GM23338 (cell line): ENCODE data around the gene TTLL3. TPM values are rescaled to one million over a fixed set of nuclear protein-coding genes. Genes with fewer than 3 reads are reported as not detected.

Source experiments
- ATAC-seq: fragments of 200-7000 bp; cut with Tn5 transposase; 3 replicates; pipeline ENCODE4 v1.9.1; 2020
- DNase-seq: peaks from one replicate; pipeline ENCODE4 v3.0.0-alpha.2; 2015; ENCODE audit warnings: low spot score
- H2AFZ ChIP-seq: fragments of 200-600 bp; sonication (generic); 2 replicates; pipeline ENCODE4 v1.8.0; 2016; ENCODE audit warnings: antibody characterized with exemption, mild to moderate bottlenecking, moderate library complexity
- H3F3A ChIP-seq: fragments of 200-600 bp; sonication (generic); replicated peaks from 2 replicates; pipeline ENCODE4 v1.8.0; 2017; ENCODE audit warnings: antibody characterized with exemption, mixed run types, low read depth
- H3K27ac ChIP-seq: fragments of 200-600 bp; sonication (generic); 2 replicates; pipeline ENCODE4 v1.6.1; 2016; ENCODE audit warnings: low read depth
- H3K27me3 ChIP-seq: fragments of 200-600 bp; sonication (generic); 2 replicates; pipeline ENCODE4 v1.8.0; 2016; ENCODE audit warnings: mild to moderate bottlenecking, mixed run types, moderate library complexity; ENCODE audit not compliant: insufficient read depth
- H3K36me3 ChIP-seq: fragments of 200-600 bp; sonication (generic); 2 replicates; pipeline ENCODE4 v1.8.0; 2016; ENCODE audit warnings: mild to moderate bottlenecking; ENCODE audit not compliant: insufficient read depth
- H3K4me1 ChIP-seq: fragments of 200-600 bp; sonication (generic); 2 replicates; pipeline ENCODE4 v1.8.0; 2016; ENCODE audit warnings: mild to moderate bottlenecking, moderate library complexity; ENCODE audit not compliant: insufficient read depth
- H3K4me2 ChIP-seq: fragments of 200-600 bp; sonication (generic); 2 replicates; pipeline ENCODE4 v1.7.1; 2017; ENCODE audit warnings: mixed run types
- H3K4me3 ChIP-seq: fragments of 200-600 bp; sonication (generic); 2 replicates; pipeline ENCODE4 v1.6.1; 2016; ENCODE audit warnings: mixed run types
- H3K79me2 ChIP-seq: fragments of 200-600 bp; sonication (generic); replicated peaks from 2 replicates; pipeline ENCODE4 v1.8.0; 2017; ENCODE audit warnings: mild to moderate bottlenecking; ENCODE audit not compliant: insufficient read depth
- H3K9me2 ChIP-seq: fragments of 200-600 bp; sonication (generic); 2 replicates; pipeline ENCODE4 v1.8.0; 2017; ENCODE audit not compliant: insufficient read depth
- H4K20me1 ChIP-seq: fragments of 200-600 bp; sonication (generic); replicated peaks from 2 replicates; pipeline ENCODE4 v1.8.0; 2017; ENCODE audit warnings: mild to moderate bottlenecking; ENCODE audit not compliant: insufficient read depth
- H3K27ac Mint-ChIP-seq: 2 replicates; pipeline ENCODE4 v1.8.0; 2020; ENCODE audit warnings: inconsistent platforms, mild to moderate bottlenecking, moderate library complexity, mixed read lengths
- H3K27me3 Mint-ChIP-seq: 3 replicates; pipeline ENCODE4 v1.8.0; 2022; ENCODE audit warnings: low read depth, mild to moderate bottlenecking, moderate library complexity, mixed read lengths, inconsistent platforms; ENCODE audit not compliant: insufficient read depth, poor library complexity
- H3K36me3 Mint-ChIP-seq: 3 replicates; pipeline ENCODE4 v1.8.0; 2021; ENCODE audit warnings: low read depth, mild to moderate bottlenecking, inconsistent platforms, moderate library complexity, mixed read lengths
- H3K4me1 Mint-ChIP-seq: 3 replicates; pipeline ENCODE4 v1.8.0; 2020; ENCODE audit warnings: mild to moderate bottlenecking, inconsistent platforms, mixed read lengths
- H3K4me3 Mint-ChIP-seq: 3 replicates; pipeline ENCODE4 v1.8.0; 2021; ENCODE audit warnings: moderate library complexity, mild to moderate bottlenecking, inconsistent platforms, mixed read lengths
- H3K9me3 Mint-ChIP-seq: 3 replicates; pipeline ENCODE4 v1.8.0; 2020; ENCODE audit warnings: moderate library complexity, mild to moderate bottlenecking, inconsistent platforms, mixed read lengths
- CREB1 ChIP-seq: fragments of 250-450 bp; sonication (Bioruptor Pico); IDR thresholded peaks from 2 replicates; pipeline ENCODE4 v1.5.0; 2020; ENCODE audit warnings: low read depth, mild to moderate bottlenecking, moderate library complexity
- EZH2 ChIP-seq: fragments of 200-600 bp; sonication (generic); IDR thresholded peaks from one replicate; pipeline ENCODE4 v1.8.0; 2017; ENCODE audit warnings: antibody characterized with exemption, mild to moderate bottlenecking, low read depth; ENCODE audit not compliant: unreplicated experiment
- EZH2phosphoT487 ChIP-seq: fragments of 200-600 bp; sonication (generic); IDR thresholded peaks from one replicate; pipeline ENCODE4 v1.8.1; 2018; ENCODE audit warnings: antibody characterized with exemption; ENCODE audit not compliant: unreplicated experiment
- JUNB ChIP-seq: IDR thresholded peaks from one replicate; pipeline ENCODE4 v1.6.1; 2016; ENCODE audit warnings: antibody characterized with exemption; ENCODE audit not compliant: unreplicated experiment
- NANOG ChIP-seq: IDR thresholded peaks from 2 replicates; pipeline ENCODE4 v1.6.1; 2016; ENCODE audit warnings: antibody characterized with exemption, borderline replicate concordance
- STAT1 ChIP-seq: IDR thresholded peaks from one replicate; pipeline ENCODE4 v1.6.1; 2016; ENCODE audit warnings: antibody characterized with exemption; ENCODE audit not compliant: unreplicated experiment
- ZNF331 ChIP-seq: fragments of 250-450 bp; sonication (Bioruptor Pico); IDR thresholded peaks from 2 replicates; pipeline ENCODE4 v1.5.0; 2020; ENCODE audit warnings: low read depth, mild to moderate bottlenecking, moderate library complexity
- polyA plus RNA-seq: library from polyadenylated mRNA; unstranded; fragments of >200 nt; fragmentation: Nextera tagmentation; extraction: Ambion mirVana; gene quantifications from 2 replicates; pipeline ENCODE4 v1.2.1, GENCODE V29; 2016
- total RNA-seq: library from RNA; depleted of rRNA; stranded (reverse); fragments of >200 nt; shearing (Covaris generic); gene quantifications from 2 replicates; pipeline ENCODE4 v1.2.3, GENCODE V29; 2014
- TF ChIP-seq, protein P1 (sequence below): IDR thresholded peaks from one replicate; pipeline ENCODE4 v1.6.1; 2018; ENCODE audit warnings: antibody characterized with exemption; ENCODE audit not compliant: unreplicated experiment
- TF ChIP-seq, protein P2 (sequence below): IDR thresholded peaks from 2 replicates; pipeline ENCODE4 v1.6.1; 2016; ENCODE audit warnings: antibody characterized with exemption
- TF ChIP-seq, protein P3 (sequence below): fragments of 250-450 bp; sonication (Bioruptor Pico); IDR thresholded peaks from 2 replicates; pipeline ENCODE4 v1.5.0; 2020; ENCODE audit warnings: mild to moderate bottlenecking, moderate library complexity

TTLL3 gene
- total and polyA plus RNA-seq, 2 experiments from 2014 or later = 3.7 to 5.3 TPM

DNA sequence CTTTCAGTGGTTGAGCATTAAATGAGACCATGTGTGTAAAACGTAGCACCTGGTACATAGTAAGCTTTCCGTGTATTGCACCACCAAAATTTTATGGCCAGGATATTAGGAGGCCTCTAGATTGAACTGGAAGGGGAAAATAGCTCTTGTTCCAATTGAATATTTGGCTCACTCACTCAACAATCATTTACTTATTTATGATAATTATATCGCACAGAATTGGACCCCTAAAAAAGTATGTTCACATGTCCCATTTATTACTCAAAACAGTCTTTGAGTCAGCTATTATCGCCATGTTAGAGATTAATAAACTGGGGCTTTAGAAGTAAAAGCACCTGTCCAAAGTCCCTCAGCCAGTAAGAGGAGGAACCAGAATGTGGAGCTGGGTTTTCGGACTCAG, 5.1 kb upstream of the TTLL3 start:
- Histone ChIP-seq H3K27me3 (no peaks in the 10 kb centered on the region), H3K9me2 (no peaks in the 10 kb centered on the region), H3K4me2 (no peak overlapping the region), H3K4me1 (0 out of 2 replicates have a peak, but pooled peaks cover 7% of the 10 kb centered on the region), H3K36me3 (peaks cover 48% of the 10 kb centered on the region), H3K79me2 (no peaks in the 10 kb centered on the region), H2AFZ (no peak overlapping the region), H3F3A (peaks cover 28% of the 10 kb centered on the region), H4K20me1 (peaks cover 28% of the 10 kb centered on the region), H3K4me3 (no peak overlapping the region), H3K27ac (no peak overlapping the region)
- Mint-ChIP-seq H3K4me1 (peaks cover 12% of the 10 kb centered on the region), H3K36me3 (peaks cover 70% of the 10 kb centered on the region), H3K9me3 (no peaks in the 10 kb centered on the region), H3K27ac (no peak overlapping the region), H3K27me3 (peaks cover 5% of the 10 kb centered on the region), H3K4me3 (no peak overlapping the region)
- TF ChIP-seq, protein P1, sequence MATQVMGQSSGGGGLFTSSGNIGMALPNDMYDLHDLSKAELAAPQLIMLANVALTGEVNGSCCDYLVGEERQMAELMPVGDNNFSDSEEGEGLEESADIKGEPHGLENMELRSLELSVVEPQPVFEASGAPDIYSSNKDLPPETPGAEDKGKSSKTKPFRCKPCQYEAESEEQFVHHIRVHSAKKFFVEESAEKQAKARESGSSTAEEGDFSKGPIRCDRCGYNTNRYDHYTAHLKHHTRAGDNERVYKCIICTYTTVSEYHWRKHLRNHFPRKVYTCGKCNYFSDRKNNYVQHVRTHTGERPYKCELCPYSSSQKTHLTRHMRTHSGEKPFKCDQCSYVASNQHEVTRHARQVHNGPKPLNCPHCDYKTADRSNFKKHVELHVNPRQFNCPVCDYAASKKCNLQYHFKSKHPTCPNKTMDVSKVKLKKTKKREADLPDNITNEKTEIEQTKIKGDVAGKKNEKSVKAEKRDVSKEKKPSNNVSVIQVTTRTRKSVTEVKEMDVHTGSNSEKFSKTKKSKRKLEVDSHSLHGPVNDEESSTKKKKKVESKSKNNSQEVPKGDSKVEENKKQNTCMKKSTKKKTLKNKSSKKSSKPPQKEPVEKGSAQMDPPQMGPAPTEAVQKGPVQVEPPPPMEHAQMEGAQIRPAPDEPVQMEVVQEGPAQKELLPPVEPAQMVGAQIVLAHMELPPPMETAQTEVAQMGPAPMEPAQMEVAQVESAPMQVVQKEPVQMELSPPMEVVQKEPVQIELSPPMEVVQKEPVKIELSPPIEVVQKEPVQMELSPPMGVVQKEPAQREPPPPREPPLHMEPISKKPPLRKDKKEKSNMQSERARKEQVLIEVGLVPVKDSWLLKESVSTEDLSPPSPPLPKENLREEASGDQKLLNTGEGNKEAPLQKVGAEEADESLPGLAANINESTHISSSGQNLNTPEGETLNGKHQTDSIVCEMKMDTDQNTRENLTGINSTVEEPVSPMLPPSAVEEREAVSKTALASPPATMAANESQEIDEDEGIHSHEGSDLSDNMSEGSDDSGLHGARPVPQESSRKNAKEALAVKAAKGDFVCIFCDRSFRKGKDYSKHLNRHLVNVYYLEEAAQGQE = no peak
- no peak for TF ChIP-seq STAT1
- no peak for TF ChIP-seq EZH2phosphoT487
- TF ChIP-seq, protein P2, sequence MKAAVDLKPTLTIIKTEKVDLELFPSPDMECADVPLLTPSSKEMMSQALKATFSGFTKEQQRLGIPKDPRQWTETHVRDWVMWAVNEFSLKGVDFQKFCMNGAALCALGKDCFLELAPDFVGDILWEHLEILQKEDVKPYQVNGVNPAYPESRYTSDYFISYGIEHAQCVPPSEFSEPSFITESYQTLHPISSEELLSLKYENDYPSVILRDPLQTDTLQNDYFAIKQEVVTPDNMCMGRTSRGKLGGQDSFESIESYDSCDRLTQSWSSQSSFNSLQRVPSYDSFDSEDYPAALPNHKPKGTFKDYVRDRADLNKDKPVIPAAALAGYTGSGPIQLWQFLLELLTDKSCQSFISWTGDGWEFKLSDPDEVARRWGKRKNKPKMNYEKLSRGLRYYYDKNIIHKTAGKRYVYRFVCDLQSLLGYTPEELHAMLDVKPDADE = no peak
- TF ChIP-seq JUNB = no peak
- DNase-seq (no peak), ATAC-seq (no peak)

DNA sequence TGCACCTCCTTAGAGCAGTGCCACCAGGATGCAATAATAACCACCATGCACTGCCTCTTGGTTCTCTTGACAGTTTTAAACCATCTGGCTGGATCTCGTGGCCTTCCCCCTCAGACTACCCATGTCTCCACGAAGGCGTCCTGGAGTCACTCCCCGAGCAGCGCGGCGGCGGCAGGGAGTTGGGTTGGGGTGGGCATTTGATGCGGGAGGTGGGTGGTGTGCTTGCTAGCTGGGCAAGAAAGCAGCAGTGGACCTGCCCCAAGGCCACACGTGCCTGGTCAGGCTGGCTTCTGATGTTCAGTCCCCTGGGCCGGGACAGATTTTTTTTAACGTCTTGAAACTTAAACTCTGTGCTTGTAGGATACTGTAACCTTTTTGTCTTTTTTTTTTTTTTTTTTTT, 3.9 kb upstream of the TTLL3 start:
- Histone ChIP-seq H4K20me1 (peaks cover 25% of the 10 kb centered on the region), H3K36me3 (peaks cover 37% of the 10 kb centered on the region), H3K4me1 (peaks cover 7% of the 10 kb centered on the region; the same call in 1 of the 2 replicates), H3K9me2 (no peaks in the 10 kb centered on the region), H2AFZ (no peak overlapping the region), H3K27ac (no peak overlapping the region), H3K4me3 (no peak overlapping the region), H3K27me3 (peaks cover 7% of the 10 kb centered on the region), H3K79me2 (no peaks in the 10 kb centered on the region), H3F3A (peaks cover 28% of the 10 kb centered on the region), H3K4me2 (no peak overlapping the region)
- no peak overlapping the region for H3K4me3 Mint-ChIP-seq
- H3K27me3 Mint-ChIP-seq = peaks cover 14% of the 10 kb centered on the region
- peaks cover 58% of the 10 kb centered on the region for H3K36me3 Mint-ChIP-seq
- no peaks in the 10 kb centered on the region; the same call in 2 of the 3 replicates for H3K9me3 Mint-ChIP-seq
- no peak for DNase-seq
- no peak overlapping the region for H3K27ac Mint-ChIP-seq
- peaks cover 19% of the 10 kb centered on the region for H3K4me1 Mint-ChIP-seq
- ATAC-seq = no peak
- TF ChIP-seq, protein P3, sequence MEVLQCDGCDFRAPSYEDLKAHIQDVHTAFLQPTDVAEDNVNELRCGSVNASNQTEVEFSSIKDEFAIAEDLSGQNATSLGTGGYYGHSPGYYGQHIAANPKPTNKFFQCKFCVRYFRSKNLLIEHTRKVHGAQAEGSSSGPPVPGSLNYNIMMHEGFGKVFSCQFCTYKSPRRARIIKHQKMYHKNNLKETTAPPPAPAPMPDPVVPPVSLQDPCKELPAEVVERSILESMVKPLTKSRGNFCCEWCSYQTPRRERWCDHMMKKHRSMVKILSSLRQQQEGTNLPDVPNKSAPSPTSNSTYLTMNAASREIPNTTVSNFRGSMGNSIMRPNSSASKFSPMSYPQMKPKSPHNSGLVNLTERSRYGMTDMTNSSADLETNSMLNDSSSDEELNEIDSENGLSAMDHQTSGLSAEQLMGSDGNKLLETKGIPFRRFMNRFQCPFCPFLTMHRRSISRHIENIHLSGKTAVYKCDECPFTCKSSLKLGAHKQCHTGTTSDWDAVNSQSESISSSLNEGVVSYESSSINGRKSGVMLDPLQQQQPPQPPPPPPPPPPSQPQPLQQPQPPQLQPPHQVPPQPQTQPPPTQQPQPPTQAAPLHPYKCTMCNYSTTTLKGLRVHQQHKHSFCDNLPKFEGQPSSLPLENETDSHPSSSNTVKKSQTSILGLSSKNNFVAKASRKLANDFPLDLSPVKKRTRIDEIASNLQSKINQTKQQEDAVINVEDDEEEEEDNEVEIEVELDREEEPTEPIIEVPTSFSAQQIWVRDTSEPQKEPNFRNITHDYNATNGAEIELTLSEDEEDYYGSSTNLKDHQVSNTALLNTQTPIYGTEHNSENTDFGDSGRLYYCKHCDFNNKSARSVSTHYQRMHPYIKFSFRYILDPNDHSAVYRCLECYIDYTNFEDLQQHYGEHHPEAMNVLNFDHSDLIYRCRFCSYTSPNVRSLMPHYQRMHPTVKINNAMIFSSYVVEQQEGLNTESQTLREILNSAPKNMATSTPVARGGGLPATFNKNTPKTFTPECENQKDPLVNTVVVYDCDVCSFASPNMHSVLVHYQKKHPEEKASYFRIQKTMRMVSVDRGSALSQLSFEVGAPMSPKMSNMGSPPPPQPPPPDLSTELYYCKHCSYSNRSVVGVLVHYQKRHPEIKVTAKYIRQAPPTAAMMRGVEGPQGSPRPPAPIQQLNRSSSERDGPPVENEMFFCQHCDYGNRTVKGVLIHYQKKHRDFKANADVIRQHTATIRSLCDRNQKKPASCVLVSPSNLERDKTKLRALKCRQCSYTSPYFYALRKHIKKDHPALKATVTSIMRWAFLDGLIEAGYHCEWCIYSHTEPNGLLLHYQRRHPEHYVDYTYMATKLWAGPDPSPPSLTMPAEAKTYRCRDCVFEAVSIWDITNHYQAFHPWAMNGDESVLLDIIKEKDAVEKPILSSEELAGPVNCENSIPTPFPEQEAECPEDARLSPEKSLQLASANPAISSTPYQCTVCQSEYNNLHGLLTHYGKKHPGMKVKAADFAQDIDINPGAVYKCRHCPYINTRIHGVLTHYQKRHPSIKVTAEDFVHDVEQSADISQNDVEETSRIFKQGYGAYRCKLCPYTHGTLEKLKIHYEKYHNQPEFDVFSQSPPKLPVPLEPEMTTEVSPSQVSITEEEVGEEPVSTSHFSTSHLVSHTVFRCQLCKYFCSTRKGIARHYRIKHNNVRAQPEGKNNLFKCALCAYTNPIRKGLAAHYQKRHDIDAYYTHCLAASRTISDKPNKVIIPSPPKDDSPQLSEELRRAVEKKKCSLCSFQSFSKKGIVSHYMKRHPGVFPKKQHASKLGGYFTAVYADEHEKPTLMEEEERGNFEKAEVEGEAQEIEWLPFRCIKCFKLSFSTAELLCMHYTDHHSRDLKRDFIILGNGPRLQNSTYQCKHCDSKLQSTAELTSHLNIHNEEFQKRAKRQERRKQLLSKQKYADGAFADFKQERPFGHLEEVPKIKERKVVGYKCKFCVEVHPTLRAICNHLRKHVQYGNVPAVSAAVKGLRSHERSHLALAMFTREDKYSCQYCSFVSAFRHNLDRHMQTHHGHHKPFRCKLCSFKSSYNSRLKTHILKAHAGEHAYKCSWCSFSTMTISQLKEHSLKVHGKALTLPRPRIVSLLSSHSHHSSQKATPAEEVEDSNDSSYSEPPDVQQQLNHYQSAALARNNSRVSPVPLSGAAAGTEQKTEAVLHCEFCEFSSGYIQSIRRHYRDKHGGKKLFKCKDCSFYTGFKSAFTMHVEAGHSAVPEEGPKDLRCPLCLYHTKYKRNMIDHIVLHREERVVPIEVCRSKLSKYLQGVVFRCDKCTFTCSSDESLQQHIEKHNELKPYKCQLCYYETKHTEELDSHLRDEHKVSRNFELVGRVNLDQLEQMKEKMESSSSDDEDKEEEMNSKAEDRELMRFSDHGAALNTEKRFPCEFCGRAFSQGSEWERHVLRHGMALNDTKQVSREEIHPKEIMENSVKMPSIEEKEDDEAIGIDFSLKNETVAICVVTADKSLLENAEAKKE (CRISPR knock-in tag) = no peak
- TF ChIP-seq, protein P2 = no peak
- TF ChIP-seq EZH2 (no peak), ZNF331 (no peak), NANOG (no peak), CREB1 (CRISPR knock-in tag) (no peak)
